GM23338 (cell line): ENCODE results near the gene DNAH10. TPM values are rescaled to one million over a fixed set of nuclear protein-coding genes. Genes with fewer than 3 reads are reported as not detected.

Experiments
- ATAC-seq: fragments of 200-7000 bp; cut with Tn5 transposase; 3 replicates; pipeline ENCODE4 v1.9.1; 2020
- DNase-seq: peaks from one replicate; pipeline ENCODE4 v3.0.0-alpha.2; 2015; ENCODE audit warnings: low spot score
- H2AFZ ChIP-seq: fragments of 200-600 bp; sonication (generic); 2 replicates; pipeline ENCODE4 v1.8.0; 2016; ENCODE audit warnings: antibody characterized with exemption, mild to moderate bottlenecking, moderate library complexity
- H3F3A ChIP-seq: fragments of 200-600 bp; sonication (generic); replicated peaks from 2 replicates; pipeline ENCODE4 v1.8.0; 2017; ENCODE audit warnings: antibody characterized with exemption, mixed run types, low read depth
- H3K27ac ChIP-seq: fragments of 200-600 bp; sonication (generic); 2 replicates; pipeline ENCODE4 v1.6.1; 2016; ENCODE audit warnings: low read depth
- H3K27me3 ChIP-seq: fragments of 200-600 bp; sonication (generic); 2 replicates; pipeline ENCODE4 v1.8.0; 2016; ENCODE audit warnings: mild to moderate bottlenecking, mixed run types, moderate library complexity; ENCODE audit not compliant: insufficient read depth
- H3K36me3 ChIP-seq: fragments of 200-600 bp; sonication (generic); 2 replicates; pipeline ENCODE4 v1.8.0; 2016; ENCODE audit warnings: mild to moderate bottlenecking; ENCODE audit not compliant: insufficient read depth
- H3K4me1 ChIP-seq: fragments of 200-600 bp; sonication (generic); 2 replicates; pipeline ENCODE4 v1.8.0; 2016; ENCODE audit warnings: mild to moderate bottlenecking, moderate library complexity; ENCODE audit not compliant: insufficient read depth
- H3K4me2 ChIP-seq: fragments of 200-600 bp; sonication (generic); 2 replicates; pipeline ENCODE4 v1.7.1; 2017; ENCODE audit warnings: mixed run types
- H3K4me3 ChIP-seq: fragments of 200-600 bp; sonication (generic); 2 replicates; pipeline ENCODE4 v1.6.1; 2016; ENCODE audit warnings: mixed run types
- H3K79me2 ChIP-seq: fragments of 200-600 bp; sonication (generic); replicated peaks from 2 replicates; pipeline ENCODE4 v1.8.0; 2017; ENCODE audit warnings: mild to moderate bottlenecking; ENCODE audit not compliant: insufficient read depth
- H3K9me2 ChIP-seq: fragments of 200-600 bp; sonication (generic); 2 replicates; pipeline ENCODE4 v1.8.0; 2017; ENCODE audit not compliant: insufficient read depth
- H4K20me1 ChIP-seq: fragments of 200-600 bp; sonication (generic); replicated peaks from 2 replicates; pipeline ENCODE4 v1.8.0; 2017; ENCODE audit warnings: mild to moderate bottlenecking; ENCODE audit not compliant: insufficient read depth
- H3K27ac Mint-ChIP-seq: 2 replicates; pipeline ENCODE4 v1.8.0; 2020; ENCODE audit warnings: inconsistent platforms, mild to moderate bottlenecking, moderate library complexity, mixed read lengths
- H3K27me3 Mint-ChIP-seq: 3 replicates; pipeline ENCODE4 v1.8.0; 2022; ENCODE audit warnings: low read depth, mild to moderate bottlenecking, moderate library complexity, mixed read lengths, inconsistent platforms; ENCODE audit not compliant: insufficient read depth, poor library complexity
- H3K36me3 Mint-ChIP-seq: 3 replicates; pipeline ENCODE4 v1.8.0; 2021; ENCODE audit warnings: low read depth, mild to moderate bottlenecking, inconsistent platforms, moderate library complexity, mixed read lengths
- H3K4me1 Mint-ChIP-seq: 3 replicates; pipeline ENCODE4 v1.8.0; 2020; ENCODE audit warnings: mild to moderate bottlenecking, inconsistent platforms, mixed read lengths
- H3K4me3 Mint-ChIP-seq: 3 replicates; pipeline ENCODE4 v1.8.0; 2021; ENCODE audit warnings: moderate library complexity, mild to moderate bottlenecking, inconsistent platforms, mixed read lengths
- H3K9me3 Mint-ChIP-seq: 3 replicates; pipeline ENCODE4 v1.8.0; 2020; ENCODE audit warnings: moderate library complexity, mild to moderate bottlenecking, inconsistent platforms, mixed read lengths
- CREB1 ChIP-seq: fragments of 250-450 bp; sonication (Bioruptor Pico); IDR thresholded peaks from 2 replicates; pipeline ENCODE4 v1.5.0; 2020; ENCODE audit warnings: low read depth, mild to moderate bottlenecking, moderate library complexity
- EZH2 ChIP-seq: fragments of 200-600 bp; sonication (generic); IDR thresholded peaks from one replicate; pipeline ENCODE4 v1.8.0; 2017; ENCODE audit warnings: antibody characterized with exemption, mild to moderate bottlenecking, low read depth; ENCODE audit not compliant: unreplicated experiment
- EZH2phosphoT487 ChIP-seq: fragments of 200-600 bp; sonication (generic); IDR thresholded peaks from one replicate; pipeline ENCODE4 v1.8.1; 2018; ENCODE audit warnings: antibody characterized with exemption; ENCODE audit not compliant: unreplicated experiment
- JUNB ChIP-seq: IDR thresholded peaks from one replicate; pipeline ENCODE4 v1.6.1; 2016; ENCODE audit warnings: antibody characterized with exemption; ENCODE audit not compliant: unreplicated experiment
- NANOG ChIP-seq: IDR thresholded peaks from 2 replicates; pipeline ENCODE4 v1.6.1; 2016; ENCODE audit warnings: antibody characterized with exemption, borderline replicate concordance
- POLR2AphosphoS5 ChIP-seq: IDR thresholded peaks from 2 replicates; pipeline ENCODE4 v1.6.1; 2016; ENCODE audit warnings: antibody characterized with exemption, low read depth
- STAT1 ChIP-seq: IDR thresholded peaks from one replicate; pipeline ENCODE4 v1.6.1; 2016; ENCODE audit warnings: antibody characterized with exemption; ENCODE audit not compliant: unreplicated experiment
- ZNF114 ChIP-seq: fragments of 250-450 bp; sonication (Bioruptor Pico); IDR thresholded peaks from 2 replicates; pipeline ENCODE4 v1.5.0; 2020; ENCODE audit warnings: mild to moderate bottlenecking, moderate library complexity
- ZNF331 ChIP-seq: fragments of 250-450 bp; sonication (Bioruptor Pico); IDR thresholded peaks from 2 replicates; pipeline ENCODE4 v1.5.0; 2020; ENCODE audit warnings: low read depth, mild to moderate bottlenecking, moderate library complexity
- ZNF462 ChIP-seq: fragments of 250-450 bp; sonication (Bioruptor Pico); IDR thresholded peaks from 2 replicates; pipeline ENCODE4 v1.5.0; 2020; ENCODE audit warnings: mild to moderate bottlenecking, moderate library complexity
- polyA plus RNA-seq: library from polyadenylated mRNA; unstranded; fragments of >200 nt; fragmentation: Nextera tagmentation; extraction: Ambion mirVana; gene quantifications from 2 replicates; pipeline ENCODE4 v1.2.1, GENCODE V29; 2016
- total RNA-seq: library from RNA; depleted of rRNA; stranded (reverse); fragments of >200 nt; shearing (Covaris generic); gene quantifications from 2 replicates; pipeline ENCODE4 v1.2.3, GENCODE V29; 2014
- TF ChIP-seq, protein P1 (sequence below), 2 experiments: fragments of 200-600 bp in 1 of 2; sonication (generic) in 1 of 2; conservative IDR thresholded peaks; 2 replicates each; pipeline versions ENCODE4 v1.5.1 to v1.6.1; 2016 to 2017; ENCODE audit warnings: antibody characterized with exemption in 2 of 2, low read depth in 2 of 2, mild to moderate bottlenecking in 2 of 2, moderate library complexity in 1 of 2
- TF ChIP-seq, protein P2 (sequence below): IDR thresholded peaks from one replicate; pipeline ENCODE4 v1.6.1; 2018; ENCODE audit warnings: antibody characterized with exemption; ENCODE audit not compliant: unreplicated experiment
- TF ChIP-seq, protein P3 (sequence below): IDR thresholded peaks from 2 replicates; pipeline ENCODE4 v1.6.1; 2016; ENCODE audit warnings: antibody characterized with exemption

The DNAH10 gene
- total and polyA plus RNA-seq, 2 experiments from 2014 or later, result 0.03 TPM

- Histone ChIP-seq H3K27me3 (no peaks in the 10 kb centered on the region), H3K27ac (no peak overlapping the region), H3F3A (no peaks in the 10 kb centered on the region), H3K4me3 (no peak overlapping the region), H3K9me2 (no peaks in the 10 kb centered on the region), H2AFZ (no peak overlapping the region), H3K4me1 (no peaks in the 10 kb centered on the region), H3K4me2 (no peak overlapping the region), H3K79me2 (no peaks in the 10 kb centered on the region), H3K36me3 (no peaks in the 10 kb centered on the region; the same call in 1 of the 2 replicates), H4K20me1 (no peaks in the 10 kb centered on the region)
- no peak for TF ChIP-seq EZH2phosphoT487
- no peak for TF ChIP-seq JUNB
- TF ChIP-seq POLR2AphosphoS5, result no peak
- no peak for TF ChIP-seq ZNF462 (CRISPR knock-in tag)
- TF ChIP-seq, protein P1, sequence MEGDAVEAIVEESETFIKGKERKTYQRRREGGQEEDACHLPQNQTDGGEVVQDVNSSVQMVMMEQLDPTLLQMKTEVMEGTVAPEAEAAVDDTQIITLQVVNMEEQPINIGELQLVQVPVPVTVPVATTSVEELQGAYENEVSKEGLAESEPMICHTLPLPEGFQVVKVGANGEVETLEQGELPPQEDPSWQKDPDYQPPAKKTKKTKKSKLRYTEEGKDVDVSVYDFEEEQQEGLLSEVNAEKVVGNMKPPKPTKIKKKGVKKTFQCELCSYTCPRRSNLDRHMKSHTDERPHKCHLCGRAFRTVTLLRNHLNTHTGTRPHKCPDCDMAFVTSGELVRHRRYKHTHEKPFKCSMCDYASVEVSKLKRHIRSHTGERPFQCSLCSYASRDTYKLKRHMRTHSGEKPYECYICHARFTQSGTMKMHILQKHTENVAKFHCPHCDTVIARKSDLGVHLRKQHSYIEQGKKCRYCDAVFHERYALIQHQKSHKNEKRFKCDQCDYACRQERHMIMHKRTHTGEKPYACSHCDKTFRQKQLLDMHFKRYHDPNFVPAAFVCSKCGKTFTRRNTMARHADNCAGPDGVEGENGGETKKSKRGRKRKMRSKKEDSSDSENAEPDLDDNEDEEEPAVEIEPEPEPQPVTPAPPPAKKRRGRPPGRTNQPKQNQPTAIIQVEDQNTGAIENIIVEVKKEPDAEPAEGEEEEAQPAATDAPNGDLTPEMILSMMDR (conservative IDR thresholded peaks at IDR 0.05; ENCODE audit: low read depth in 2 of 2), result no peak
- no peak for TF ChIP-seq CREB1
- TF ChIP-seq, protein P2, sequence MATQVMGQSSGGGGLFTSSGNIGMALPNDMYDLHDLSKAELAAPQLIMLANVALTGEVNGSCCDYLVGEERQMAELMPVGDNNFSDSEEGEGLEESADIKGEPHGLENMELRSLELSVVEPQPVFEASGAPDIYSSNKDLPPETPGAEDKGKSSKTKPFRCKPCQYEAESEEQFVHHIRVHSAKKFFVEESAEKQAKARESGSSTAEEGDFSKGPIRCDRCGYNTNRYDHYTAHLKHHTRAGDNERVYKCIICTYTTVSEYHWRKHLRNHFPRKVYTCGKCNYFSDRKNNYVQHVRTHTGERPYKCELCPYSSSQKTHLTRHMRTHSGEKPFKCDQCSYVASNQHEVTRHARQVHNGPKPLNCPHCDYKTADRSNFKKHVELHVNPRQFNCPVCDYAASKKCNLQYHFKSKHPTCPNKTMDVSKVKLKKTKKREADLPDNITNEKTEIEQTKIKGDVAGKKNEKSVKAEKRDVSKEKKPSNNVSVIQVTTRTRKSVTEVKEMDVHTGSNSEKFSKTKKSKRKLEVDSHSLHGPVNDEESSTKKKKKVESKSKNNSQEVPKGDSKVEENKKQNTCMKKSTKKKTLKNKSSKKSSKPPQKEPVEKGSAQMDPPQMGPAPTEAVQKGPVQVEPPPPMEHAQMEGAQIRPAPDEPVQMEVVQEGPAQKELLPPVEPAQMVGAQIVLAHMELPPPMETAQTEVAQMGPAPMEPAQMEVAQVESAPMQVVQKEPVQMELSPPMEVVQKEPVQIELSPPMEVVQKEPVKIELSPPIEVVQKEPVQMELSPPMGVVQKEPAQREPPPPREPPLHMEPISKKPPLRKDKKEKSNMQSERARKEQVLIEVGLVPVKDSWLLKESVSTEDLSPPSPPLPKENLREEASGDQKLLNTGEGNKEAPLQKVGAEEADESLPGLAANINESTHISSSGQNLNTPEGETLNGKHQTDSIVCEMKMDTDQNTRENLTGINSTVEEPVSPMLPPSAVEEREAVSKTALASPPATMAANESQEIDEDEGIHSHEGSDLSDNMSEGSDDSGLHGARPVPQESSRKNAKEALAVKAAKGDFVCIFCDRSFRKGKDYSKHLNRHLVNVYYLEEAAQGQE, result no peak
- TF ChIP-seq, protein P3, sequence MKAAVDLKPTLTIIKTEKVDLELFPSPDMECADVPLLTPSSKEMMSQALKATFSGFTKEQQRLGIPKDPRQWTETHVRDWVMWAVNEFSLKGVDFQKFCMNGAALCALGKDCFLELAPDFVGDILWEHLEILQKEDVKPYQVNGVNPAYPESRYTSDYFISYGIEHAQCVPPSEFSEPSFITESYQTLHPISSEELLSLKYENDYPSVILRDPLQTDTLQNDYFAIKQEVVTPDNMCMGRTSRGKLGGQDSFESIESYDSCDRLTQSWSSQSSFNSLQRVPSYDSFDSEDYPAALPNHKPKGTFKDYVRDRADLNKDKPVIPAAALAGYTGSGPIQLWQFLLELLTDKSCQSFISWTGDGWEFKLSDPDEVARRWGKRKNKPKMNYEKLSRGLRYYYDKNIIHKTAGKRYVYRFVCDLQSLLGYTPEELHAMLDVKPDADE, result no peak
- no peak for TF ChIP-seq EZH2
- TF ChIP-seq NANOG, result no peak
- TF ChIP-seq ZNF331, result no peak
- no peak for TF ChIP-seq ZNF114 (CRISPR knock-in tag)
- TF ChIP-seq STAT1, result no peak
- Mint-ChIP-seq H3K36me3 (peaks cover 2% of the 10 kb centered on the region; the same call in 1 of the 3 replicates), H3K4me3 (no peak overlapping the region), H3K27me3 (peaks cover 15% of the 10 kb centered on the region), H3K27ac (no peak overlapping the region), H3K4me1 (peaks cover 3% of the 10 kb centered on the region), H3K9me3 (peaks cover 14% of the 10 kb centered on the region)
- DNase-seq (no peak), ATAC-seq (no peak)
Measured at GRCh38 chr12:123940627-123940966, 178.5 kb downstream of the DNAH10 start.
